HCT116 (cell line): ENCODE results near the gene CHFR. TPM values are rescaled to one million over a fixed set of nuclear protein-coding genes. Genes with fewer than 3 reads are reported as not detected.

Experiments
- ATAC-seq: fragments of 200-7000 bp; cut with Tn5 transposase; 2 replicates; pipeline ENCODE4 v1.9.1; 2020; ENCODE audit warnings: mild to moderate bottlenecking, moderate library complexity
- BruUV-seq: library from RNA; stranded (reverse); fragments of 400-500 nt; replicated peaks from 2 replicates; lab custom pipeline; 2021; lab: Mats Ljungman, UMichigan
- CTCF ChIA-PET: fragments of 300-600 bp; sonication (Branson Sonifier 250); formaldehyde crosslinking; loops from one replicate; lab custom pipeline; 2021; ENCODE audit warnings: antibody characterized with exemption; lab: Charles Lee
- POLR2A ChIA-PET: fragments of 300-600, 350-600 bp; sonication (Branson Sonifier 250); formaldehyde crosslinking; loops from one replicate; lab custom pipeline; 2021; ENCODE audit warnings: antibody characterized with exemption; lab: Charles Lee
- RAD21 ChIA-PET, 2 experiments: fragments of 300-600 bp; sonication (Branson Sonifier 250); formaldehyde crosslinking; loops; one replicate each; lab custom pipeline; 2023; ENCODE audit warnings: low total read pairs in 2 of 2; ENCODE audit not compliant: uncharacterized antibody in 2 of 2, unreplicated experiment in 2 of 2, low non-redundant PET in 1 of 2; lab: Charles Lee
- DNase-seq: peaks from one replicate; pipeline ENCODE4 v3.0.0-alpha.2; 2010; ENCODE audit warnings: low read depth, low spot score
- H2AFZ ChIP-seq: fragments of 200-600 bp; shearing (Covaris generic), sonication (generic); 2 replicates; pipeline ENCODE4 v1.6.1; 2017; ENCODE audit warnings: low read depth, mixed run types, mixed read lengths, antibody characterized with exemption, low read length; ENCODE audit not compliant: poor library complexity, severe bottlenecking
- H3K27ac ChIP-seq: 2 replicates; pipeline ENCODE4 v1.5.1; 2012; ENCODE audit warnings: low read depth, low read length
- H3K27me3 ChIP-seq: fragments of 200-600 bp; sonication (generic); 2 replicates; pipeline ENCODE4 v1.6.1; 2016; ENCODE audit warnings: mixed run types, low read length, mixed read lengths; ENCODE audit not compliant: insufficient read depth
- H3K36me3 ChIP-seq, 2 experiments: fragments of 200-500 bp in 1 of 2; fragments of 200-600 bp in 1 of 2; sonication (Bioruptor generic) in 1 of 2; sonication (generic) in 1 of 2; 2 replicates each; pipeline versions ENCODE4 v1.5.1 to v1.6.1; 2014 to 2016; ENCODE audit warnings: low read length in 2 of 2, inconsistent platforms in 1 of 2, mixed read lengths in 1 of 2, mixed run types in 1 of 2; ENCODE audit not compliant: insufficient read depth in 2 of 2, control insufficient read depth in 1 of 2
- H3K4me1 ChIP-seq, 2 experiments: fragments of 200-600 bp in 1 of 2; sonication (generic) in 1 of 2; 2 replicates each; pipeline versions ENCODE4 v1.5.1 to v1.6.1; 2012 to 2017; ENCODE audit warnings: low read length in 2 of 2, inconsistent platforms in 1 of 2, mild to moderate bottlenecking in 1 of 2, mixed read lengths in 1 of 2, mixed run types in 1 of 2, moderate library complexity in 1 of 2; ENCODE audit not compliant: insufficient read depth in 2 of 2, control insufficient read depth in 1 of 2
- H3K4me2 ChIP-seq: fragments of 200-600 bp; sonication (generic); 2 replicates; pipeline ENCODE4 v1.6.1; 2017; ENCODE audit warnings: mixed run types, low read length, mixed read lengths
- H3K4me3 ChIP-seq, 2 experiments: fragments of 200-600 bp in 1 of 2; sonication (generic) in 1 of 2; replicated peaks in 1 of 2; 2 replicates each; pipeline ENCODE4 v1.5.1; 2011 to 2016; ENCODE audit warnings: low read length in 2 of 2, control low read depth in 1 of 2, low read depth in 1 of 2, mild to moderate bottlenecking in 1 of 2, mixed read lengths in 1 of 2, mixed run types in 1 of 2
- H3K79me2 ChIP-seq: fragments of 200-600 bp; sonication (generic); 2 replicates; pipeline ENCODE4 v1.6.1; 2017; ENCODE audit warnings: mild to moderate bottlenecking, mixed run types, low read length, moderate library complexity, mixed read lengths; ENCODE audit not compliant: insufficient read depth
- H3K9ac ChIP-seq: fragments of 200-600 bp; sonication (generic); 2 replicates; pipeline ENCODE4 v1.6.1; 2016; ENCODE audit warnings: low read length, mixed read lengths
- H3K9me2 ChIP-seq: fragments of 200-600 bp; sonication (generic), shearing (Covaris generic); 2 replicates; pipeline ENCODE4 v1.6.1; 2017; ENCODE audit warnings: mixed run types, mild to moderate bottlenecking, moderate library complexity; ENCODE audit not compliant: insufficient read depth
- H3K9me3 ChIP-seq, 2 experiments: fragments of 200-500 bp in 1 of 2; fragments of 200-600 bp in 1 of 2; sonication (Bioruptor generic) in 1 of 2; sonication (generic) in 1 of 2; 2 replicates each; pipeline ENCODE4 v1.6.1; 2014 to 2017; ENCODE audit warnings: low read length in 2 of 2, mixed read lengths in 2 of 2, inconsistent platforms in 1 of 2, low read depth in 1 of 2, mild to moderate bottlenecking in 1 of 2, mixed run types in 1 of 2, moderate library complexity in 1 of 2; ENCODE audit not compliant: control insufficient read depth in 1 of 2, insufficient read depth in 1 of 2
- H4K20me1 ChIP-seq: fragments of 200-600 bp; sonication (generic), shearing (Covaris generic); 2 replicates; pipeline ENCODE4 v1.6.1; 2017; ENCODE audit warnings: mixed run types, mild to moderate bottlenecking, moderate library complexity; ENCODE audit not compliant: insufficient read depth
- CTCF ChIP-seq, 3 experiments: fragments of 200-600 bp in 1 of 3; sonication (generic) in 1 of 3; IDR thresholded peaks in 2 of 3; conservative IDR thresholded peaks in 1 of 3; 2 replicates each; pipeline ENCODE4 v1.5.1; 2012 to 2017; ENCODE audit warnings: low read depth in 2 of 3, low read length in 2 of 3, antibody characterized with exemption in 1 of 3, borderline replicate concordance in 1 of 3, control low read depth in 1 of 3, mild to moderate bottlenecking in 1 of 3, mixed read lengths in 1 of 3, mixed run types in 1 of 3, moderate library complexity in 1 of 3; ENCODE audit not compliant: insufficient read depth in 1 of 3
- ELF1 ChIP-seq: IDR thresholded peaks from 2 replicates; pipeline ENCODE4 v1.6.1; 2012; ENCODE audit warnings: low read depth, borderline replicate concordance
- EZH2phosphoT487 ChIP-seq: fragments of 200-600 bp; IDR thresholded peaks from 2 replicates; pipeline ENCODE4 v1.6.1; 2018; ENCODE audit warnings: antibody characterized with exemption, borderline replicate concordance
- POLR2A ChIP-seq: IDR thresholded peaks from 2 replicates; pipeline ENCODE4 v1.7.0; 2011; ENCODE audit warnings: borderline replicate concordance; ENCODE audit not compliant: insufficient read depth, insufficient read length; ENCODE audit errors: extremely low read depth
- RAD21 ChIP-seq: IDR thresholded peaks from 2 replicates; pipeline ENCODE4 v1.6.1; 2012; ENCODE audit warnings: low read depth, mild to moderate bottlenecking
- SP1 ChIP-seq: IDR thresholded peaks from 2 replicates; pipeline ENCODE4 v1.6.1; 2012; ENCODE audit warnings: low read depth
- TCF7L2 ChIP-seq: IDR thresholded peaks from 2 replicates; pipeline ENCODE4 v1.7.0; 2011; ENCODE audit warnings: borderline replicate concordance, inconsistent platforms; ENCODE audit not compliant: insufficient read depth, insufficient read length; ENCODE audit errors: extremely low read depth
- intact Hi-C: fragments of 100-400 bp; cut with micrococcal nuclease; formaldehyde crosslinking; loops from 2 replicates; pipeline ENCODE4 v1.10.0; 2022
- total RNA-seq: library from RNA; stranded (reverse); gene quantifications from one replicate; pipeline ENCODE4 v1.2.1, GENCODE V29; 2021; ENCODE audit not compliant: unreplicated experiment

Gene CHFR
- total RNA-seq, 1 experiment from 2014 or later = 0.39 TPM

- no peaks in the 10 kb centered on the region for H3K27me3 ChIP-seq
- H3K4me2 ChIP-seq = no peak overlapping the region
- H3K36me3 ChIP-seq = no peaks in the 10 kb centered on the region
- H3K4me3 ChIP-seq = no peak overlapping the region
- TF ChIP-seq RAD21 (no peak), CTCF (IDR thresholded peaks at IDR 0.05 in 2 of 3, conservative IDR thresholded peaks at IDR 0.05 in 1 of 3; ENCODE audit: borderline replicate concordance in 1 of 3, insufficient read depth in 1 of 3, low read depth in 2 of 3, low read length in 2 of 3) (no peak), SP1 (no peak), ELF1 (no peak), TCF7L2 (no peak), POLR2A (no peak), EZH2phosphoT487 (no peak)
- DNase-seq (no peak), ATAC-seq (no peak)
- H3K9me2 ChIP-seq = no peaks in the 10 kb centered on the region
- ChIA-PET RAD21 (no interaction called here), POLR2A (no interaction called here), CTCF (no interaction called here)
- intact Hi-C loops = no loop called here
- H4K20me1 ChIP-seq = no peaks in the 10 kb centered on the region
- no TSS peak for BruUV-seq
- H3K9me3 ChIP-seq = peaks cover 3% of the 10 kb centered on the region in 2 experiments; a peak in 1 of 4 replicates
- H3K4me1 ChIP-seq = no peaks in the 10 kb centered on the region
- H2AFZ ChIP-seq = no peak overlapping the region
- no peak overlapping the region for H3K9ac ChIP-seq
- H3K27ac ChIP-seq = no peak overlapping the region
- H3K79me2 ChIP-seq = no peaks in the 10 kb centered on the region
Measured at GRCh38 chr12:132886529-132887477, 602 bp downstream of the CHFR start.
